Measurements from ENCODE around the gene CDH20. TPM values are rescaled to one million over a fixed set of nuclear protein-coding genes. Genes with fewer than 3 reads are reported as not detected.

CDH20 gene
- total RNA-seq, 4 donors from 2014 or later = 1.2 to 4.1 (median 1.6) TPM

DNA sequence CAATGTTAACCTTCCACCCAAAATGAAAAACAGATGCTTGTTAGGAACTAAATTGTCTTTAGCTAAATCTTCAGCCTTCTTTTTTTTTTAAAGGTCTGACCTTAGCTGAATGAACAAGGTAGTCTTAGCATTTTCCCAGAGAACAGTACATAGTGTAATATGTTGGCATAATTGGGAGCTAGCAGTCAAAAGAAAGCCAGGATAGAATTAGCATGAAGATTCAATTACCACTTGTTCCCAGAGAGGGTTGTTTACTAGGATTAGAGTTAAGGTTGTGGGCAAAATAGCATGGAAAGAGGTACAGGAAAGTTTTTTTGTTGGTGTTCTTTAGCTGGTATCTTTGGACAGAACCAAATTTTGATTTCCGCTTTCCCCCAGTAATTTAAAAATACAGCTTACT lies 6.9 kb downstream of the CDH20 start:
- no peak for DNase-seq (ENCODE audit: low spot score in 2 of 2)
- 0% methylated on average over 1 of the region's 1 CpG for whole genome bisulfite sequencing
- no peaks in the 10 kb centered on the region for H3K4me1 ChIP-seq

DNA sequence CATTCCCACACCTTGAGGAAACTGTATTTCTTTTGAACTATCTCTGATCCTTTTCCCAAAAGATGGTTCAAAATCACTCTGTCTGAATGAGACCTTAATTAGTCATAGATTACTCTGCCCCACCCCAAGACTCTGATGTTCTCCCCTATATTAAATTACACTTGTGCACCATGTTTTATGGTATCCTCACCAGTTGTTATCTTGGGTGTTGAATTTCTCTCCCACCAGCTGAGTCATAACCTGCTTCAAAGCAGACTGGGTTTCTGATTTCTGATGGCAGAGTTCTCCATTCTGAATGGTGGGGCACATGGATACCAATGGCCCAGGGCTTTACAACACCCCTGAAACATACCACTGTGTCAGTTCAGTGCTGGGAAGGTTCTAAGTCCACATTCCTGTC lies 15.0 kb downstream of the CDH20 start:
- no peak overlapping the region for H3K4me3 ChIP-seq
- no peak for DNase-seq (ENCODE audit: low spot score in 2 of 2)
- no peaks in the 10 kb centered on the region for H3K36me3 ChIP-seq
- no peaks in the 10 kb centered on the region for H3K27me3 ChIP-seq
- H3K27ac ChIP-seq = no peak overlapping the region
- TF ChIP-seq POLR2A (IDR thresholded peaks at IDR 0.05) = no peak
- TF ChIP-seq, protein P1, sequence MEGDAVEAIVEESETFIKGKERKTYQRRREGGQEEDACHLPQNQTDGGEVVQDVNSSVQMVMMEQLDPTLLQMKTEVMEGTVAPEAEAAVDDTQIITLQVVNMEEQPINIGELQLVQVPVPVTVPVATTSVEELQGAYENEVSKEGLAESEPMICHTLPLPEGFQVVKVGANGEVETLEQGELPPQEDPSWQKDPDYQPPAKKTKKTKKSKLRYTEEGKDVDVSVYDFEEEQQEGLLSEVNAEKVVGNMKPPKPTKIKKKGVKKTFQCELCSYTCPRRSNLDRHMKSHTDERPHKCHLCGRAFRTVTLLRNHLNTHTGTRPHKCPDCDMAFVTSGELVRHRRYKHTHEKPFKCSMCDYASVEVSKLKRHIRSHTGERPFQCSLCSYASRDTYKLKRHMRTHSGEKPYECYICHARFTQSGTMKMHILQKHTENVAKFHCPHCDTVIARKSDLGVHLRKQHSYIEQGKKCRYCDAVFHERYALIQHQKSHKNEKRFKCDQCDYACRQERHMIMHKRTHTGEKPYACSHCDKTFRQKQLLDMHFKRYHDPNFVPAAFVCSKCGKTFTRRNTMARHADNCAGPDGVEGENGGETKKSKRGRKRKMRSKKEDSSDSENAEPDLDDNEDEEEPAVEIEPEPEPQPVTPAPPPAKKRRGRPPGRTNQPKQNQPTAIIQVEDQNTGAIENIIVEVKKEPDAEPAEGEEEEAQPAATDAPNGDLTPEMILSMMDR (IDR thresholded peaks at IDR 0.05) = no peak
- TF ChIP-seq EP300 (IDR thresholded peaks at IDR 0.05) = no peak
- H3K9me3 ChIP-seq = no peaks in the 10 kb centered on the region
- no peaks in the 10 kb centered on the region for H3K4me1 ChIP-seq

More for the DNA sequence above, 6.9 kb downstream of the CDH20 start:
- Histone ChIP-seq H3K36me3 (no peaks in the 10 kb centered on the region), H3K9me3 (no peaks in the 10 kb centered on the region), H3K4me3 (no peak overlapping the region), H3K27me3 (peaks cover 3% of the 10 kb centered on the region), H3K27ac (no peak overlapping the region)
- TF ChIP-seq POLR2A (IDR thresholded peaks at IDR 0.05) (no peak), POLR2AphosphoS5 (IDR thresholded peaks at IDR 0.05) (no peak), EP300 (IDR thresholded peaks at IDR 0.05) (no peak)
- TF ChIP-seq, protein P1 (IDR thresholded peaks at IDR 0.05) = no peak

DNA sequence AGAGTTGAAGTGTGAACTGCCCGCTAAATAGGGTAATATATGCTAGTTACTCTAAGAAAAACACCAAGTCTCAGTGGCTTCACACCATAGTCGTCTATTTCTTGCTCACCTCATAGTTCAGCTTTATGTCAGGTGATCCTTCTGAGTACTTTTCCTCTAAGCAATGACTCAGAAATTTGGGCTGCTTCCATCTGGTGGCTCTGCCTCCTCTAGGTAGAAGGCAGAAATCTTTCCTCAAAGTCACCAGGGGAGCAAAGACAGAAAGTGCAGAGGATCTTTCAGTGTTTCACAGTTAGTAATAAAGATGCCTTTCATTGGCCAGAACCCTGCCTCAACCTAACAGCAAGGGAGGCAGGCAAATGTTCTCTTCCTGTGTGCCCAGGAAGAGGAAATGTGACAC lies 17.3 kb downstream of the CDH20 start:
- DNase-seq (ENCODE audit: low spot score in 2 of 2) = no peak
- no peaks in the 10 kb centered on the region for H3K9me3 ChIP-seq
- no peak overlapping the region for H3K4me3 ChIP-seq
- no peak overlapping the region for H3K27ac ChIP-seq
- H3K27me3 ChIP-seq = no peaks in the 10 kb centered on the region
- no peaks in the 10 kb centered on the region for H3K4me1 ChIP-seq
- TF ChIP-seq, protein P1 (IDR thresholded peaks at IDR 0.05) = no peak
- TF ChIP-seq POLR2A (IDR thresholded peaks at IDR 0.05) (no peak), EP300 (IDR thresholded peaks at IDR 0.05) (no peak), POLR2AphosphoS5 (IDR thresholded peaks at IDR 0.05) (no peak)
- 84% methylated on average over 2 of the region's 2 CpGs for WGBS
- no peaks in the 10 kb centered on the region for H3K36me3 ChIP-seq

DNA sequence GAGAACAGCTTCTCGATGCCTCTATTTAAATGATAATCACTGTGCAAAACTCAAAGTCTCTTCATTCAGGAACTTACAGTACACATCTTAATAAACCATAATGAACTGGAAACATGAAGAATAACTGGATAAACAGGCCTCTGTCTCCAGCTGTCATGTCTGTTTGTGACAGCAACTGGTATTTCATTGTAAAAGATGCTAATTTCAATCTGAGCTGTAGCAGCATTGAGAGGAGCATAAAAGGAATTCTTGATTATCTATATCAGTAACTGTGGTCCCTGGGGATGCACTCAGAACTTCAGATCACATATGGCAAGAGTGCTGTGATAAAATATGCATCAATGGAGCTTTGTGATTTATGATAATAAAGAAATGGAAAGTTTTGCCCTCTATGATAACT lies 18.8 kb downstream of the CDH20 start:
- H3K4me1 ChIP-seq = no peaks in the 10 kb centered on the region
- no peaks in the 10 kb centered on the region for H3K36me3 ChIP-seq
- no peaks in the 10 kb centered on the region for H3K9me3 ChIP-seq
- TF ChIP-seq EP300 (IDR thresholded peaks at IDR 0.05) = no peak
- TF ChIP-seq POLR2A (IDR thresholded peaks at IDR 0.05) = no peak
- TF ChIP-seq POLR2AphosphoS5 (IDR thresholded peaks at IDR 0.05) = no peak
- TF ChIP-seq, protein P1 (IDR thresholded peaks at IDR 0.05) = no peak
- no peak overlapping the region for H3K4me3 ChIP-seq
- DNase-seq (ENCODE audit: low spot score in 2 of 2) = no peak
- 72% methylated on average over 1 of the region's 1 CpG for WGBS
- H3K27ac ChIP-seq = no peak overlapping the region
- H3K27me3 ChIP-seq = no peaks in the 10 kb centered on the region

DNA sequence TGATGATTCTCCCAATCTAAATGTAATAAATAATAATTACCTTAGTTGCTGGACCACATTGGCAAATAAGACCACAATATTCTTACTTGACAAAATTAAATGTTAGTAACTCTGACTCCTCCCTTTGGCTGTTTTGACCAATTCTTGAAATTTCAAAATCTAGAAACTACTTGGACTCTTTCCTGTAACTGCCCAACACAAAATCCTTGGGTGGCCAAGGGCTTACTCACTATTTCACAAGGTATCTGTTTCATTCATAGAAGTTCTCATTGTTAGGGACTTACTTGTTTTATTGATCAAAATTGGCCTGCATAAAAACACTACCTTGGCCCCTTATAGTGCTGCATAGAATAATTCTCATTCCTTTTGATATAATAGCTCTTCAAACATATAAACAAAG lies 19.4 kb downstream of the CDH20 start:
- H3K27me3 ChIP-seq = no peaks in the 10 kb centered on the region
- H3K4me1 ChIP-seq = no peaks in the 10 kb centered on the region
- DNase-seq (ENCODE audit: low spot score in 2 of 2) = no peak
- no peak overlapping the region for H3K27ac ChIP-seq
- H3K36me3 ChIP-seq = no peaks in the 10 kb centered on the region
- TF ChIP-seq POLR2AphosphoS5 (IDR thresholded peaks at IDR 0.05) (no peak), EP300 (IDR thresholded peaks at IDR 0.05) (no peak), POLR2A (IDR thresholded peaks at IDR 0.05) (no peak)
- TF ChIP-seq, protein P1 (IDR thresholded peaks at IDR 0.05) = no peak
- H3K4me3 ChIP-seq = no peak overlapping the region
- no peaks in the 10 kb centered on the region for H3K9me3 ChIP-seq

Data from suprapubic skin (tissue), 4 donors.